KMS-11 (cell line): ENCODE data around the gene RAPGEF5.

Source experiments
- H2AFZ ChIP-seq: fragments of 200-600 bp; sonication (generic); 2 replicates; pipeline ENCODE4 v1.6.1; 2016; ENCODE audit warnings: antibody characterized with exemption, mixed run types, low read depth
- H3K27ac ChIP-seq: fragments of 200-600 bp; sonication (generic); 2 replicates; pipeline ENCODE4 v1.6.1; 2016; ENCODE audit warnings: mild to moderate bottlenecking, mixed run types
- H3K27me3 ChIP-seq: fragments of 200-600 bp; sonication (generic); 2 replicates; pipeline ENCODE4 v1.6.1; 2017; ENCODE audit warnings: mild to moderate bottlenecking, low read depth, mixed run types, moderate library complexity; ENCODE audit not compliant: insufficient read depth
- H3K36me3 ChIP-seq: fragments of 200-600 bp; sonication (generic); 2 replicates; pipeline ENCODE4 v1.6.1; 2017; ENCODE audit warnings: mild to moderate bottlenecking, mixed run types; ENCODE audit not compliant: insufficient read depth
- H3K4me1 ChIP-seq: fragments of 200-600 bp; sonication (generic); 2 replicates; pipeline ENCODE4 v1.6.1; 2016; ENCODE audit warnings: mild to moderate bottlenecking, low read depth, mixed run types; ENCODE audit not compliant: poor library complexity, severe bottlenecking
- H3K4me2 ChIP-seq: fragments of 200-600 bp; sonication (generic); 2 replicates; pipeline ENCODE4 v1.7.0; 2016; ENCODE audit warnings: mild to moderate bottlenecking, mixed run types
- H3K4me3 ChIP-seq: fragments of 200-600 bp; sonication (generic); IDR thresholded peaks from 2 replicates; pipeline ENCODE4 v1.6.1; 2017; ENCODE audit warnings: low read depth, low read length, mixed read lengths; ENCODE audit not compliant: insufficient read depth
- H3K79me2 ChIP-seq: fragments of 200-600 bp; sonication (generic); 2 replicates; pipeline ENCODE4 v1.6.1; 2016; ENCODE audit warnings: low read depth, mixed run types; ENCODE audit not compliant: insufficient read depth
- H3K9ac ChIP-seq: fragments of 200-600 bp; sonication (generic); 2 replicates; pipeline ENCODE4 v1.6.1; 2016; ENCODE audit warnings: mild to moderate bottlenecking, mixed run types
- H4K20me1 ChIP-seq: fragments of 200-600 bp; sonication (generic); 2 replicates; pipeline ENCODE4 v1.6.1; 2016; ENCODE audit warnings: mild to moderate bottlenecking, mixed run types; ENCODE audit not compliant: insufficient read depth
- CTCF ChIP-seq: fragments of 200-600 bp; sonication (generic); conservative IDR thresholded peaks from 2 replicates; pipeline ENCODE4 v1.6.1; 2017; ENCODE audit warnings: low read depth, mild to moderate bottlenecking, antibody characterized with exemption, low read length, moderate library complexity, mixed read lengths

Gene RAPGEF5

GRCh38 chr7:22268884-22269421, 88.0 kb downstream of the RAPGEF5 start:
- H4K20me1 ChIP-seq, result no peaks in the 10 kb centered on the region
- H3K27ac ChIP-seq, result no peak overlapping the region
- peaks cover 33% of the 10 kb centered on the region for H3K4me1 ChIP-seq
- no peaks in the 10 kb centered on the region for H3K36me3 ChIP-seq
- no peak overlapping the region for H3K4me3 ChIP-seq
- no peak for TF ChIP-seq CTCF
- no peak overlapping the region for H3K9ac ChIP-seq
- no peaks in the 10 kb centered on the region for H3K27me3 ChIP-seq
- H3K4me2 ChIP-seq, result 0 out of 2 replicates have a peak overlapping the region, but pooled peaks have one; percentile 6
- no peaks in the 10 kb centered on the region for H3K79me2 ChIP-seq
- H2AFZ ChIP-seq, result no peak overlapping the region

- H3K27ac ChIP-seq, result no peak overlapping the region
- no peaks in the 10 kb centered on the region for H3K27me3 ChIP-seq
- H3K79me2 ChIP-seq, result no peaks in the 10 kb centered on the region
- H3K4me2 ChIP-seq, result no peak overlapping the region
- H3K9ac ChIP-seq, result no peak overlapping the region
- H2AFZ ChIP-seq, result no peak overlapping the region
- no peaks in the 10 kb centered on the region for H3K36me3 ChIP-seq
- H4K20me1 ChIP-seq, result no peaks in the 10 kb centered on the region
- no peak for TF ChIP-seq CTCF
- peaks cover 33% of the 10 kb centered on the region for H3K4me1 ChIP-seq
- no peak overlapping the region for H3K4me3 ChIP-seq
These were observed 88.9 kb downstream of the RAPGEF5 start for GRCh38 chr7:22267930-22268615.

- no peaks in the 10 kb centered on the region for H3K4me1 ChIP-seq
- H2AFZ ChIP-seq, result no peak overlapping the region
- H3K27me3 ChIP-seq, result no peaks in the 10 kb centered on the region
- TF ChIP-seq CTCF, result no peak
- H4K20me1 ChIP-seq, result no peaks in the 10 kb centered on the region
- no peaks in the 10 kb centered on the region for H3K36me3 ChIP-seq
- no peaks in the 10 kb centered on the region for H3K79me2 ChIP-seq
- H3K9ac ChIP-seq, result no peak overlapping the region
- no peak overlapping the region for H3K4me3 ChIP-seq
- H3K4me2 ChIP-seq, result no peak overlapping the region
- no peak overlapping the region for H3K27ac ChIP-seq
These were observed 94.4 kb downstream of the RAPGEF5 start for GRCh38 chr7:22262538-22262937.

- Histone ChIP-seq H3K79me2 (no peaks in the 10 kb centered on the region), H3K36me3 (no peaks in the 10 kb centered on the region), H3K4me1 (peaks cover 20% of the 10 kb centered on the region), H3K4me3 (no peak overlapping the region), H3K27ac (0 out of 2 replicates have a peak overlapping the region, but pooled peaks have one; percentile 52), H3K4me2 (no peak overlapping the region; the same call in 1 of the 2 replicates), H3K9ac (no peak overlapping the region), H4K20me1 (no peaks in the 10 kb centered on the region), H2AFZ (no peak overlapping the region), H3K27me3 (no peaks in the 10 kb centered on the region)
- no peak for TF ChIP-seq CTCF
These were observed 100.3 kb downstream of the RAPGEF5 start for GRCh38 chr7:22256541-22257096.
